DOHH2 (cell line): ENCODE results near the gene MALAT1.

Source experiments
- EZH2phosphoT487 ChIP-seq: fragments of 200-600 bp; sonication (generic); IDR thresholded peaks from 2 replicates; pipeline ENCODE4 v1.6.1; 2017; ENCODE audit warnings: borderline replicate concordance, mild to moderate bottlenecking, antibody characterized with exemption, low read length, moderate library complexity, mixed read lengths
- TF ChIP-seq, protein P1 (sequence below): fragments of 200-600 bp; sonication (generic); IDR thresholded peaks from one replicate; pipeline ENCODE4 v1.5.1; 2014; ENCODE audit warnings: antibody characterized with exemption, mild to moderate bottlenecking, low read depth, low read length; ENCODE audit not compliant: poor library complexity, severe bottlenecking

DNA sequence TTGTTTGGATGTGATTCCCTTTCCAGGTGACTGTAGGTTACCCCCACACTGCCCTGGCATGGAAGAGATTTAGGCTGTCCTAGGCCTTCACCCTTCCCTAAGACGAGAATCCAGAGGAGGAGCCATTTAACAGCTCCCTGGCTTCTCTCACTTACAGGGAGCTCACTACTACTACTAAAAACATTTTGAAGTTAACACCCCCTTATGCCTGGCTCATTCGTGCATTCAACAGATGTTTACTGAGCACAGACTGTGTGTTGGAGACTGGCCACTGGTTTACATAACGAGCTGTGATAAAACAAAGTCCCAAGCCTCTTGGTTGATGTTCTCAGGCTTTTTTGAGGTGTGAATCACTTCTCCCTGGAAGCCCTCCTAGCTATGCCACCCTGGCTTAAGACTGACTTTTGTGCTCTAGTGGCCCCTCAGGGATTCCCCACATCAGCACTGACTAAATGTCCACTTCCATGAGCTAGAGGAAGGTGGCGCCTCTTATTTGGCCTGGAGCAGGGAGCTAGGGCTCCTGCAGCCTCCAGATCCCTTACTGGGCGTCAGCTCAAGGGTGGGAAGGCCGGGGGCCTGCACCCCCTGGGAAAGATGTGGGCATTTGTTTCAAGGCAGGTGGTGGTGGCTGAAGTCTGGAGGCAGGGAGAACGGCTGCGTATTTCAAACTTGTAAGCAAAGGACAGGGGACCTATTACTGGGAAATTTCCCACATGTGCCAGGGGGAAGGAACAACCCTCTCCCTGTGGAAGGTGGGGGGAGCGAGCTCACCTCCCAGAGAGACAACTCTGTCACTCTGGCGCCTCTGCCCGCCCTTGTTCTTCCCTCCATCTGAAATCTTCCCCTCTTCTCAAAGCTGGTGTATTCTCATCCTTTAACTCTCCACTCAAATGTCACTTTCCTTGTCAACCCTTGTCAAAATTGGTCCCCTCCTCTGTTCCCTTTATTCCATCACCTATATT lies 19.4 kb upstream of the MALAT1 start:
- TF ChIP-seq, protein P1, sequence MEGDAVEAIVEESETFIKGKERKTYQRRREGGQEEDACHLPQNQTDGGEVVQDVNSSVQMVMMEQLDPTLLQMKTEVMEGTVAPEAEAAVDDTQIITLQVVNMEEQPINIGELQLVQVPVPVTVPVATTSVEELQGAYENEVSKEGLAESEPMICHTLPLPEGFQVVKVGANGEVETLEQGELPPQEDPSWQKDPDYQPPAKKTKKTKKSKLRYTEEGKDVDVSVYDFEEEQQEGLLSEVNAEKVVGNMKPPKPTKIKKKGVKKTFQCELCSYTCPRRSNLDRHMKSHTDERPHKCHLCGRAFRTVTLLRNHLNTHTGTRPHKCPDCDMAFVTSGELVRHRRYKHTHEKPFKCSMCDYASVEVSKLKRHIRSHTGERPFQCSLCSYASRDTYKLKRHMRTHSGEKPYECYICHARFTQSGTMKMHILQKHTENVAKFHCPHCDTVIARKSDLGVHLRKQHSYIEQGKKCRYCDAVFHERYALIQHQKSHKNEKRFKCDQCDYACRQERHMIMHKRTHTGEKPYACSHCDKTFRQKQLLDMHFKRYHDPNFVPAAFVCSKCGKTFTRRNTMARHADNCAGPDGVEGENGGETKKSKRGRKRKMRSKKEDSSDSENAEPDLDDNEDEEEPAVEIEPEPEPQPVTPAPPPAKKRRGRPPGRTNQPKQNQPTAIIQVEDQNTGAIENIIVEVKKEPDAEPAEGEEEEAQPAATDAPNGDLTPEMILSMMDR, result no peak
- no peak for TF ChIP-seq EZH2phosphoT487
